Bronchial epithelial cell (primary cell): ENCODE data around the gene NUP160. TPM values are rescaled to one million over a fixed set of nuclear protein-coding genes. Genes with fewer than 3 reads are reported as not detected.
"Not testable (repeated sequence)": the region's sequence is repeated elsewhere in the genome, so short reads cannot be mapped to it uniquely, and the experiment has no call there.

Experiments
- DNase-seq: peaks from one replicate; pipeline ENCODE4 v3.0.0-alpha.2; 2010; ENCODE audit warnings: low read depth
- FAIRE-seq: peaks from 2 replicates; lab custom pipeline; 2011; peaks lifted over from hg19 to GRCh38; lab: Jason Lieb, UNC
- H3K27me3 ChIP-seq: 2 replicates; pipeline ENCODE4 v1.5.1; 2011; ENCODE audit warnings: low read length; ENCODE audit not compliant: control insufficient read depth, insufficient read depth
- H3K36me3 ChIP-seq: 2 replicates; pipeline ENCODE4 v1.5.1; 2011; ENCODE audit warnings: low read length; ENCODE audit not compliant: control insufficient read depth, insufficient read depth
- H3K4me3 ChIP-seq: 2 replicates; pipeline ENCODE4 v1.5.1; 2011; ENCODE audit warnings: mild to moderate bottlenecking, low read depth, low read length, control low read depth
- total RNA-seq: library from RNA; depleted of rRNA; stranded (reverse); fragments of >200 nt; gene quantifications from 2 replicates; pipeline ENCODE4 v1.2.1, GENCODE V29; 2014
- TF ChIP-seq, protein P1 (sequence below): IDR thresholded peaks from 2 replicates; pipeline ENCODE4 v1.5.1; 2011; ENCODE audit warnings: mild to moderate bottlenecking, moderate library complexity, low read length, control low read depth, inconsistent platforms; ENCODE audit not compliant: insufficient read depth, severe bottlenecking

The NUP160 gene
- total RNA-seq, 1 donor from 2014 or later = 28.4 TPM

DNA sequence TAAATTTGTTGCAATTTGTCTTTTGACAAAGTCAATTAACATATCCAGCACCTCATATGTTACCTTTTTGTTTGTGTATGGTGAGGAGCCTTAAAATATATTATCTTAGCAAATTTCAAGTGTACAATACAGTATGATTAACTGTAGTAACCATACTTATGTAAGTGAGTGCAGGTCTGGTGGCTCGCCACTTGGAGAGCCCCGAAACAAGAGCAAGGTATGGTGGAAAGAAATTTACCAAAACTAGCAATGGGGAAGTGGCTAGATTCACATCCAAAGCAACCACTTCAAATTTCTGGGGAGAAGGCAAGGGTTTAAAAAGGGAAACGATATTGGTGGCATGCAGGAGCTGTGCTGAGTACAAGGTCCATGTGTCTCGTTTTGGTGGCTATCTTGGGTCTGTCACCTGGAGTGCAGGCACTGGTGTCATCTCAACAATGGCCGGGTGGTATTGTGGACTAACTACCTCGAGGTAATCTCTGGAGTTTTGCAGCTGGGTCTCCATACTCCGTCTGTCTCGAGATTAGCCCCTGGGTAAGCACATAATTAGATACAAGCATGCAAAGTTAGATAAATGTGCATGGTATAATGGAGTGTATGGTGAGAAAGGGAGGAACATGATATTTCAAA is 72.8 kb downstream of the NUP160 start:
- no peak overlapping the region for H3K4me3 ChIP-seq
- TF ChIP-seq, protein P1, sequence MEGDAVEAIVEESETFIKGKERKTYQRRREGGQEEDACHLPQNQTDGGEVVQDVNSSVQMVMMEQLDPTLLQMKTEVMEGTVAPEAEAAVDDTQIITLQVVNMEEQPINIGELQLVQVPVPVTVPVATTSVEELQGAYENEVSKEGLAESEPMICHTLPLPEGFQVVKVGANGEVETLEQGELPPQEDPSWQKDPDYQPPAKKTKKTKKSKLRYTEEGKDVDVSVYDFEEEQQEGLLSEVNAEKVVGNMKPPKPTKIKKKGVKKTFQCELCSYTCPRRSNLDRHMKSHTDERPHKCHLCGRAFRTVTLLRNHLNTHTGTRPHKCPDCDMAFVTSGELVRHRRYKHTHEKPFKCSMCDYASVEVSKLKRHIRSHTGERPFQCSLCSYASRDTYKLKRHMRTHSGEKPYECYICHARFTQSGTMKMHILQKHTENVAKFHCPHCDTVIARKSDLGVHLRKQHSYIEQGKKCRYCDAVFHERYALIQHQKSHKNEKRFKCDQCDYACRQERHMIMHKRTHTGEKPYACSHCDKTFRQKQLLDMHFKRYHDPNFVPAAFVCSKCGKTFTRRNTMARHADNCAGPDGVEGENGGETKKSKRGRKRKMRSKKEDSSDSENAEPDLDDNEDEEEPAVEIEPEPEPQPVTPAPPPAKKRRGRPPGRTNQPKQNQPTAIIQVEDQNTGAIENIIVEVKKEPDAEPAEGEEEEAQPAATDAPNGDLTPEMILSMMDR = no peak
- DNase-seq = no peak
- peaks cover 8% of the 10 kb centered on the region for H3K36me3 ChIP-seq
- peak; percentile 7 for FAIRE-seq
- H3K27me3 ChIP-seq = no peaks in the 10 kb centered on the region

- FAIRE-seq = no peak
- TF ChIP-seq, protein P1 = no peak
- no peak overlapping the region for H3K4me3 ChIP-seq
- DNase-seq = no peak
- H3K27me3 ChIP-seq = no peaks in the 10 kb centered on the region
- peaks cover 6% of the 10 kb centered on the region for H3K36me3 ChIP-seq
These were observed 74.3 kb downstream of the NUP160 start for GRCh38 chr11:47773882-47774281.

DNA sequence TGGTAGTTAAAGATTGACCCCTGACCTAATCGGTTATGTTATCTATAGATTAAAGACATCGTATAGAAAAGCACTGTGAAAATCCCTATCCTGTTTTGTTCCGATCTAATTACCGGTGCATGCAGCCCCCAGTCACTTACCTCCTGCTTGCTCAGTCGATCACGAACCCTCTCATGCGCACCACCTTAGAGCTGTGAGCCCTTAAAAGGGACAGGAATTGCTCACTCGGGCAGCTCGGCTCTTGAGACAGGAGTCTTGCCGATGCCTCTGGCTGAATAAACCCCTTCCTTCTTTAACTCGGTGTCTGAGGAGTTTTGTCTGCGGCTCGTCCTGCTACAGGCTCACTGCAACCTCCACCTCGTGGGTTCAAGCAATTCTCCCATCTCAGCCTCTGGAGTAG is 78.6 kb downstream of the NUP160 start:
- not testable (repeated sequence) for H3K4me3 ChIP-seq, H3K27me3 ChIP-seq, FAIRE-seq, DNase-seq, H3K36me3 ChIP-seq

DNA sequence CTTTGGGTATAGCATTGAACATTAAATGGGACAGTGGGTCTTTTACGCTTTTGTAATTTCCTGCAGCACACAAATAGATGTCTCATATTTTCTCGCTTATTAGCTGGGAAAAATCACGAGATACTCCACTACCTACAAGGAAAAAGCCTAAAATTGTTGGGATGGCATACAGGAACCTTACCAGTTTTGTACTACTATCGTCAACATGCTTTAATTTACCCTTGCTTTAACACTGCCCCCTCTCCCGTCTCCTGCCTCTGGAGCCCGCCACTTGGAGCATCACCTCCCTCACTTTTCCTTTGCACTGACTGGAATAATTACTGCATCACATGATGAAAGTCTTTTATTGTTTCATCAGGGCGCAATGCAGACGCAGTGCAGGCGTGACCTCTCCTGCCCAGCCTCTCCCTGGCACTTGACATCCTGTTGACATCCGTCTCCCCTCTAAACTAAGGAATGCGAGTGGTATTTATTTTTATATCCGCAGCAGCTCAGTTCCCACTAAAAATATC is 80.0 kb downstream of the NUP160 start:
- no peaks in the 10 kb centered on the region for H3K27me3 ChIP-seq
- peak overlapping the region; percentile 49 for H3K4me3 ChIP-seq
- TF ChIP-seq, protein P1 = no peak
- FAIRE-seq (no peak), DNase-seq (peak; percentile 71)
- peaks cover 7% of the 10 kb centered on the region for H3K36me3 ChIP-seq

DNA sequence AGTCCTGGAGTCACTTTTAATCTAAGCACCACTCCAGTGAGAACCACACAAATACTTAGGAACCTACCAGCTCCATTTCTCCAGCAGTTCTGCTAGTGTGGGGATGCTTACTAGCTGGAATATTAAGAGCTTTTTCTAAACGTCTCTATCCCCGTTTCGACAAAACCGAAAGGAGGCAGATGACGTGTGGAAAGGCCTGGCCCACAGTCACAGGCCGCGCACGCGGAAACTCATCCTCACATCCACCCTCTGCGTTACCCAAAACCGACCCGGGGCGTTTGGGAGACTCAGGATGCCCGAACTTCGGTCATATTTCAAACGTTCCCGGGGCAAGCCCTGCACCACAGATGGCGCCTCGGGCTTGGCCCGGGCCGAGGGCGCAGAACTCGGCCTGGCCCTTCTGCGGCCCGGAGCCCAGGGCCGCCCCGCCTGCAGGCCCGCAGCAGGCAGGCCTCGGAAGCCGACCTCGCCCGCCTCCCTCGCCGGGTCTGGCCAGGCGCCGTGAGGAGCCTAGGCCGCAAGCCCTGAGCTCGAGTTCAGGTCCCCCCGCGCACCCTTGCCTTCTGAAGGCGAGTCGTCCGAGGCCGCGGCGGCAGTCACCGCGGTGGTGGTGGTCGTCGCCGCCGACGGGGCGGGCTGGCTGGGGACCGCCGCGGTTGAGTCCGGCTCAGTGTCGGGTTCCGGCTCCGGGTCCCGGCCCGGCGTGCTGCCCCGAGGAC is 81.5 kb downstream of the NUP160 start:
- FAIRE-seq = no peak
- DNase-seq = peak; percentile 57

DNA sequence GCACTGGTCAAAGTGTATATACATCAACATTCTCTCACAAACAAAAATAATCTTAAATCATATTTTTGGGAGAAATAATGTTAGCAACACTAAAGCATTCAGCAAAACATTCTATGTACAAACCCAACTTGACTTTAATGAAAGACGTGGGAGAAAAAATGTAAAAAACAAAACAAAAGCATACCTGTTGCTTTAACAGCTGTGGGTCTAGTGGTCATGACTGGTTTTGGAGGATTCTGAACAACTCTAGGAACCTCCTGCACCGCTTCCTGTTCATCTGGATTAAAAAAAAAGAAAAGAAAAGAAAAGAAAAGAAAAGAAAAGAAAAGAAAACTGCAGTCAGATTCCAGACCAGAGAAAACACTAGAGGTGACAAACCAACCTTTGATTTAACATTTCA is 83.1 kb downstream of the NUP160 start:
- Histone ChIP-seq H3K27me3 (no peaks in the 10 kb centered on the region), H3K4me3 (no peak overlapping the region), H3K36me3 (peaks cover 10% of the 10 kb centered on the region)
- DNase-seq (no peak), FAIRE-seq (no peak)
- TF ChIP-seq, protein P1 = no peak

More for the DNA sequence above, 81.5 kb downstream of the NUP160 start:
- H3K36me3 ChIP-seq = peaks cover 9% of the 10 kb centered on the region
- TF ChIP-seq, protein P1 = no peak
- H3K27me3 ChIP-seq = no peaks in the 10 kb centered on the region
- peak overlapping the region; percentile 78 for H3K4me3 ChIP-seq

GRCh38 chr11:47759291-47759690 is 88.9 kb downstream of the NUP160 start:
- H3K4me3 ChIP-seq, FAIRE-seq, H3K27me3 ChIP-seq, DNase-seq: not testable (repeated sequence)
- H3K36me3 ChIP-seq = peaks cover 16% of the 10 kb centered on the region
